ENCODE measurements around the gene SPATA17.

Gene SPATA17

DNA sequence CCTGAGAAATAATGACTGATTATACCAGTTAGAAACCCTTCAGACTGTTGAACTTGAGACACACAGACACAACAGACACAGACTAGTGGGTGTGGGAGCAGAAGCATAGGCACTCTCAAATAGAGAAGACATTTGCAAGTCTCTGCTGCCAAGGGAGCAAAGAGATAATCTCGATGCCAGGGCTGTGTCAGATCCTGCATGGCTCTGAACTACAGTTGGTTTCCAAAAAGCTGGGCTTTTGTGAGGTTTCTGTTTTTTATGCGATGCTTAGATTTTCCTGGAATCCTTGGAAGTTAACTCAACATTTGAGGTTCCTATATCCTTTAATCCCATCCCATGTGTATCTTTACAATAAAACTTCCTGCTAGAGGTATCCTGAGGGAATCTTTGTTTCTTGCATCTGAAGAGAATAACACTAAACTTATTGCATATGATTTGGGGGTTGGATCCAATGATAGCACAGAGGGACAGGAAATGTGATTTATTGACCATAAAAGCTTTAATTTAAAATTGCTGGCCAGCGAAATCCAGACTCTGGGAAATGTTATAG lies 236.4 kb downstream of the SPATA17 start:
- DNase-seq: no peak

DNA sequence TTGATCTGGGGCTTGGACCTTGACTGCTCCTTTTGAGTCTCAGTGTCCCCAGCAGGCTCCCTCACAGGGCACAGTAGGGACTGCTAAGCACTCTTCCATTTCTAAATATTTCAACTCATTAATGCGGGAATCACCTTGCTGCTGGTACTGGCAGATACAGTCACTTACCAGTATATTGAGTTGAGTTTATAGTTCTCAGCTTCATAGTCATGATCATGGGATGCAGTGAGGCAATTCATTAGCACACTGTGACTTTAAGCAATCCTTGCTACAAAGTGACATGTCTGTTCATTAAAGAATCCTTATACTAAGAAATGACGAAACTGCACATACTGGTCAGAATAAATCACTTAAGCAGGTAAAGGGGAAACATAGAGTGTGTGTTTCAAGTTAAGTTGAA lies 240.8 kb downstream of the SPATA17 start:
- no peak for DNase-seq

DNA sequence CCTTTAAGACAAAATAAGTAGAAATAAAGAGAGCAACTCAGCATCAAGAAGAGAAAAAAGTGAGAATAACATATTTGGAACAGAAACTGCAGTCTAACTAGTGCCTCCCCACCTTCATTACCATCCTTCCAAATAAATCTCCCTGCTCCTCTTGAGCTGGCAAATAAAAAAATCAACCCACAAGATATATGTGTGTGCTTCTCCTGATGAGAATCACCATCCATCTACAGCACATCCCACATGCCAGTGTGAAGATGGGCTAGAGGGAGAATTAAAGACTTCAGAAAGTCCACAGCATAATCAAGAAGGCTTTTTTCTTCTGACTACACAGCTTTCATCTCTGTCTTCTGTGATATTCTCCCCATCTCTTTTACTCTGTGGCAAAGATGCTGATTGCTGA lies 244.1 kb downstream of the SPATA17 start:
- no peak for DNase-seq

DNA sequence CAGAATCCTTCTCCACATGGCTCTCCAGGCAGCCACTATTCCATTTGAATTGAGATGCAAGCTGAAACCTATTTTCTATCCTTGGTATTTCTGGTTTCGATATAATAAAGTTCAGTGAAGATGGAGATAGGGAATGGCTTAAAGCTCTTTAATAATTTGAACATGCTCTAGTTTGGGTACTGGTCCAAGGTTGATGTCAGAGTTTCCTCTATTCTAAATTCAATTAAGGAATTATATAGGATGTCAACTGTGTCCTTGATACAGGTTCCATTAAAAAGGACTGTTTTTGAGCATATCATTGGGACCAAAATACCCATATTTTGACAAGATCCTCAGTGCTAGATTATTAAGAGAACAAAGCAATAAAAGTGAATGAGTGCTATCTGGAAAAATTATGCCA lies 245.3 kb downstream of the SPATA17 start:
- no peak for DNase-seq

DNA sequence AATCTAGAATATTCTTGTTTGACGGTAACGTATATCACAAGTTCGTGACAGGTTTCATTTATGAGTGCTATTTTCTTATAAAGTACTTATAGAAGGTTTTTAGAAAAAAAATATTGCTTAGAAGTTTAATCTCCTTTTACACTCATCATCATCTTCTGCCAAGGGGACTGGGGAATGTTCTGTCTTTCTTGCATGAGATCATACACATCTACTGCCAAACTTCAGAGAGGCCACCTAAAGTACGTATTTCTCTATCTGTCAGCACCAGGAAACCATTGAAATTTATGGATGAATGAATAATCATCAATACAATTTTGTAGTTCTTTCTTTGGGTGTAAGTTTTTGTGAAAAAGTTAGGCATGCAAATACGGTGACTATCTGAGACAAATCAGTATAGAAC lies 245.8 kb downstream of the SPATA17 start:
- no peak for DNase-seq

DNA sequence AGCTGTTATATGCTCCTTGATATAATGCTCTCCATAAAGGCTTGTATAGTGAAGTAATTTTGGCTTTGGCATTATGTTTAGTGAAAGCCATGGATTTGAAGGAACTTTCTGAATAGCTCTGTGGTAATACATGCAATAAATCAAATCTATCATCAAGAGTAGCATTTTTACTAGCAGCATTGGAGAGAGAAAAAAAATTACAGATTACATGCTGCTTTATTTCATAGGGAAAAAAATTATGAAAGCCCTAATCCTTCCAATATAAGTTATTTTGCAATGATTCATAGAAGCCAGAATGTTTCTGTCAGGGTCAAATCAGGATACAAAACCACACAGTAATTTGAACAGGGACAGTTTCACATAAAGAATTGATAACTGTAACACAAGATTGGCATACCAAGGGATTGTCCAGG lies 250.0 kb downstream of the SPATA17 start:
- no peak for DNase-seq

DNA sequence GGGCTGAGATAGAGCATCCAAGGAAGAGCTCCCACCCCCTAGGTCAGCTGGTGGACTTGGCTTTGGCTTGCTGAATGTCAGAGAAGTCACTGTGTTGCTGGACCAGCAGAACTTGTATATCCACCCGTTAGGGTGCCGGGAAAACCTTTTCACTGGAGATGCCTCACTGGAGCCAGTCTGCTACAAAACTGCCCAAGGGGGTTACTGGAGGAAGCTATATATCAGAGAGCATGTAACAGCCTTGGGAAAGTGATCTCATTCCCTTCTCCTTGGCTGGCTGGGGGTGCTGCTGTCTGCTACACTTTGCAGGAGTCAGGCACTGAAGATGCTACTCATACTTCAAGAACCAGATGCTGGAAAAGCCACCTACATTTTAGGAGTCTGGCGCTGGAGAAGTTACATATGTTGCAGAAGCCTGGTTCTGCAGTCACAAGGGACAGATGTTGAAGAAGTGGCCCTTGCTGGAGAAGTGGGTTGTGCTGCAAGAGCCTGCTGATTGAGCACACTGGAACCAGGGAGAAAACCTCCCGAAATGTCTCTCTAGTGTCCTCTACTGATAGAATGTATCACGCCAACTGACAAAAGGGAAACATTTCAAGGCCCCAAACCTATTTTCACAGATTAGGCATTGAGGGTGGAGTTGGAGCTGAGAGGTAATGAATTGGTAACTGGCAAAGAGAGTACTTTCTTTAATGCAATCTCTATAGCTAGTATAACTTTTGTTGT lies 250.6 kb downstream of the SPATA17 start:
- no peak for DNase-seq

DNA sequence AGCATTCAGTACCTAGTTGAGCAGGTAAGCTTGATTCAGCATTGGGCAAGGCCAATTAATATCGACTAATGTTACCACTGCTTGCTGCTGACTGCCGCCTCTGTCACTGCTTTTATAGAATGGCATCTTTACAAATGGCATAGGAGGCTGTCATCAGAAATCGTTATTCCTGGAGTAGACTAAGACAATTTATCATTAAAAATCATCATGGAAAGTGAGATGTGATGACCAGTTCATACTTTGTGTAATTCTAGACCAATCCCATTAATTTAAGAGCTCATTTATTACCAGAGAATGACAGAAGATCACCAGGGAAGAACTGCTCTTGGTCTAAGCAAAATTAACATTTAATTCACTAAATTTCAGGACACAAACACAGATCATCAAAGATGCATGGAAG lies 254.0 kb downstream of the SPATA17 start:
- DNase-seq: no peak

DNA sequence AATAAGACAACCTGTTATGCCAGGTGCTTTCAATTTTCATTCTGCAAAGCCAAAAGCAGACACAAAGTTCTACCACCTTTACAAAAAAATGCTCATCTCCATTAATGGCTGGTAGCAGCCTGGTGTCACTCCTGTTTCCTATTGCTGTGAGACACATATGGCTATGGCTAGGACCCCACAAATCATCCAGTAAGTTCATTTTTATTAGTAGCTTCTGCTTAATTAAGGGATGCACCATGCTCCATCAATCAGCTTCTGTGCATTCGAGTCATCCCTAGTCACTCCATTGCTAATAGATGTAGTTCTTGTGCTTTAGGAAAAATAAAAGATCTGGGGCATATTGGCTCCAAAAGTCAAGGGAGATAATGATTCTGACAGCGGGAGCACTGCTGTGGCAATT lies 257.2 kb downstream of the SPATA17 start:
- no peak for DNase-seq

DNA sequence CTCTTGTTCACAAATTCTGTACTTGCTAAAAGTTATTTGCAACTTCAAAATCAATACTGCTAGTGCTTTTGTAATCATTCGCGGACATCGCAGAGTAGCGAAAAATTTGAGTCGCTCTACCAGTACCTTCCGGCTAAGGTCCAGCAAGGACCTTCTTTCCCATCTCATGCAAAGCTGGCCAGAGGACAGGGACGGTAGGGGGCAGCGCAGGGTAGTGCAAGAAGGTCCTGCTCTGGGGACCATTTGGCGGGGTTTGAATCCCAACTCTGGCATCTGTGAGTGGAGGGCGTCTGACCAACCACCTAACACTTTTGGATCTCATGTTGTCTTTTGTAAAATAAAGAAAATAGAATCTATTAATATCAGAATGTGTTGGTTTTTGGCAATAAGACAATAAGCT lies 258.3 kb downstream of the SPATA17 start:
- DNase-seq: no peak

DNA sequence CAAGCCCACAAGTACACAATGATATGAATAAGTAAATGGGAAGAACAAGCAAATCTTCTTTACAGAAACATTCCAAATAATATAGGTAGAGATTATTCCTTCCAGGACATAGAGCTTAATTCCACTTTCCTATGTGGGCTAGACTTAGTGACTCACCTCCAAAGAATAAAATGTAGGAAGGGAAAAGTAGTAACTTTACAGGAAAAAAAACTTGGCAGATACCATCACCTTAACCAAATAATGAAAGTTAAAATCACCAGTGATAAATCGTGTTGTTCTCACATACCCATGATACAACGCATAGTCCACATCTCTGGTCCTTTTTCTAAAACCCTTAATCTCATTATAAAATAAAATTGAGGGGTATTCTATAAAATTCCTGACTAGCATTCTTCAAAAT lies 260.8 kb downstream of the SPATA17 start:
- no peak for DNase-seq

DNA sequence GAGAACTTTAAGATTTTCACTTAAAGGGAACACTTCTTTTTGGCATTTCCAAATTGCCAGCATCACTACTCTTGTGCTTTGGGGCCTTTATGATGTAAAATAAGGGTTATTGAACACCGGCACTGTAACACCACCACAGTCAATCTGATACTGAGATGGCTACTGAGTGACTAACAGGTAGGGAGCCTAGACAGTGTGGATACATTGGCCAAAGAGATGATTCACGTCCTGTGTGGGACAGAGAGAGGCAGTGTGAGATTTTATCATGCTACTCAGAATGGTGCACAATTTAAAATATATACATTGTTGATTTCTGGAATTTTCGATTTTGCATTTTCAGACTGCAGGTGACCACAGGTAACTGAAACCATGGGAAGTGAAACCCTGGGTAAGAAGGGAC lies 261.6 kb downstream of the SPATA17 start:
- DNase-seq: no peak

DNA sequence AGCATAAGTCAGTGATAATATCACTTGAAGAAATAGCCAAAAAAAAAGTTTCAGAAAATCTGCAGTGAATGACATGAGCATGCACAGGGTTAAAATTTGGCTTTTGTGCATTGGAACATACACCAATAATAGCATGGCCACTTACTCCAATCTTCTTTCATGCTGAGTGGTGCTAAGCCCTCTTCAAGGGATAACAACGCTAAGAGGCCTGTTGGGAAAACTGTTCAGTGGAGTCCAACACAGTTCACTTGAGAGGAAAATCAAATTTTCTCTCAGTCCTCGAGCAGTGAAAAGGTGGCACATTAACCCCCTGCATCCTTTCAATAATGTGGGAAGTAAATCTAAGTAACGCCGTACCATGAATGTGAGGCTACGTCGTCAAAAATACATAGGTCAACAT lies 264.7 kb downstream of the SPATA17 start:
- DNase-seq: no peak

DNA sequence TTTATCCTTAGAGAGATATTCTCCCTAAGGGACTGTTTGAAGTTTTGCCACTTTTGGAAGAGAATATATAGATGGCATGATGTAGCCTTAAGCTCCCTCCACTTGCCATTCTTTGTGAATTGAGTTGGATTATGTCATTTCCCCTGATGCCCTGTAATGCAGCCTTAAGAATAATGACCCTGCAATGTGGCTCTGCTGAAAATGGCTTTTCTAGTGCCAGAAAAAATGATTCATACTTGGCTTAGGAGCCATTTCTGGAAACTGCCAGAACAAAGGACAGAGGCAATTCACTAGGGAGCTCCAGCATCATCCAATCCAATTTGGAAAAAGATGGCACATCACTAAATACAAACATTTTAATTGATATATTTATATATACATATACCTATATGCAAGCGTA lies 265.3 kb downstream of the SPATA17 start:
- no peak for DNase-seq

DNA sequence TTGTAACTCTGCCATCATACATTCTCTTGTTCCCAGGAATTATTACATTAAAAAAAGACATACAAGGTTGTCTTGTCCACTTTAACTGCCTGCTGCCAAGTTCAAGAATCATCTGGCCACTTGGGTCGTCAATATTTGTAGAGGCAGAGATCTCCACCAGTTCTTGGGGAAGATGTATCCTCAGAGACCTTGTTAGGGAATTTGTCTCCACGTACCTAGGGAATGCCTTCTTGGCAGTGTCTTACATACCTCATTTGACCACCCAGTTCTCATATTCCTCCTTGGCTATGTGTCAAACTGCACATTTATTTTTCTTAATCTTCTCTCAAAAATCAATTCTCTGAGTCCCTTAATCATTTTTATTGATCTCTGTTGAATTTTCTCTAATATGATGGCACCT lies 266.0 kb downstream of the SPATA17 start:
- no peak for DNase-seq

DNA sequence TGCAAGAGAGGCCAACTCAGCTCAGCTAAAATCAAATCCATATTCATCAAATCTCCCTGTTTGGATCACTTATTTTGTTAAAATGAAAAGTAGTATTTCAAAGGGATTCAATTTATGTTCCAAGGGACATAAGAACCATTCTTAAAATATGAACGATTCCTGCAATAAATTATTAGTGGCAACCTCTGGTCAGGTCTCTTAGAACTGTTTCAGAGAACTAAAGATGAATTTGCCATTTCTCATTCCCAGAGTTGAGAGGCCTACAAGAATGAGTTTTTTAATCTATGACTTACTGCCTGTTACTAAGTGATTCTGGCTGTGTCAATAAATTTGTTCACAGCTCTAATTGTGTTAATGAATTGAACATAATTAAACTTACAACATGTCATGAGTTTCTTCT lies 268.5 kb downstream of the SPATA17 start:
- DNase-seq: no peak

DNA sequence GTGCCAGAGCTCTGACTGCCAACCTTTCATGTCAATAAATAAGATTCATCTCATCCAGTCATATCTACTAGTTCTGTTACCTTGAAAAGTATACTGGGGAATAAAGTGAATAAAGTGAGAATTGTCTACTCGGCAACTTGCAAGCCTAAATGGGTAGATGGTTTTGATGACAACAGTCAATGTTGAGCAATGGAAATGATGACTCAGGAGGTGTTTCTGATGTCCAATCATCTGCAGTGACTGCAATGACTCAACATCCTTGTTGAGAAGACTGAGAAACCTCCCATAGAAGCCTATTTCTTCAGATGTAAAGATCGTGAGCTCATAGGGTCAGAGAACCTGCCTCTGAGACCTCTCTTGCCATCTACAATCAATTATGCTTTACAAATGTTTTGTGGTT lies 276.4 kb downstream of the SPATA17 start:
- DNase-seq: no peak

DNA sequence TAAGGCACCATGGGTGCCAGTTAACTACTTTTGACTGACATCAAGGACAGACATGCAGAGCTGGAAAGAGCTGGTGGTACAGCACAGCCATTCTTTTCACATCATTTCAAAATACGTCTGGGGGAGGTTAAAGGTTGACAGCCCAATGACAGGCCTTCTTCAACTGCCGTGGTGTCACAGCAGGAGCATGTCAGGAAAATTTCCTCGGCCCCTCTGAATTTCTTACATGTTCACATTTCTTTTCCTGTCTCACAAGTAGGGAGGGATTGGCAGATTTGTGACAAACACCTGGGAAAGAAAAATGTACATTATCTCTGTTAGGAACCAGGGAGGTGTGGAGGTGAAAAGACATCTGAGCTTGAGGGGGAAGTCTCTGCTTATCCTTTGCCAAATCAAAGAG lies 279.1 kb downstream of the SPATA17 start:
- no peak for DNase-seq

DNA sequence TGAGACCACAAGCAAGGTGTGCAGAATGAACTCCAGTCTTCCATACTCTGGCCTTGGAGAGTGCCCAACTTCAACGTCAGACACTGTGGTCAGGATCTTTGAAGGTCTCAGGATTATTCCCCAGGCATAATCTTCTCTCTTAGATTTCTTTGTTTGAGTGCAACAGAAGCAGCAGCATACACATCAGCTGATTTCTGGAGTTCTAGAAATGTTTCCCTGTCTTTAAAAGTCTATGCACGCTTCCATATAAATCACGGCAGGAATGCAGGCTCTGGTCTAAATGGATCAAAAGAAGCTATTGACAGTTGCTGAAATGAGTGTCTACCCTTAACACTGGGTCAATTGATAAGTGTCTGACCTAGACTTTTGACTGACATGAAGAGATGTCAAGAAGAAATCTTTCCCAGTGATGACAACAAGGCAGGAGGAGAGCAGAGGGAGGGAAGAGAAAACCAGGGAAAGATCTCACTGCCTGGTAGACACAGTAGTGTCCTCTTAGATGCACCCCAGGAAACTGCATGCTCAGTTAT lies 279.7 kb downstream of the SPATA17 start:
- DNase-seq: no peak

DNA sequence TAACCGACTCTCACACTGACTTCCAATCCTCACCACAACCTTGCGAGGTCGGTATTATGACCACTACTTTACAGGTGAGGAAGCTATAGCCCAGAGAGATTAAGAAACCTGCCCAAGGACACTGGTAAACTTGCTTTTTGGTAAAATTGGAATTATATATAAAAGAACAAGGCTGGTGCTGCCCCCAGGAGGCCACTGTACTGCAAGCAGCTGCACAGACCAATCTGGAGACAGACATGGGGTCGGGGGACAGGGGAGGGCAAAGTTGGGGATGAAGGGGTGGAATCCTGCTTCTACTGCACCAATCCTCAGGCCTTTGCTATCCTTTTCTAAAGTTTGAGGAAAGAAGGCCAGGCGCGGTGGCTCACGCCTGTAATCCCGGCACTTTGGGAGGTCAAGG lies 280.8 kb downstream of the SPATA17 start:
- no peak for DNase-seq

DNA sequence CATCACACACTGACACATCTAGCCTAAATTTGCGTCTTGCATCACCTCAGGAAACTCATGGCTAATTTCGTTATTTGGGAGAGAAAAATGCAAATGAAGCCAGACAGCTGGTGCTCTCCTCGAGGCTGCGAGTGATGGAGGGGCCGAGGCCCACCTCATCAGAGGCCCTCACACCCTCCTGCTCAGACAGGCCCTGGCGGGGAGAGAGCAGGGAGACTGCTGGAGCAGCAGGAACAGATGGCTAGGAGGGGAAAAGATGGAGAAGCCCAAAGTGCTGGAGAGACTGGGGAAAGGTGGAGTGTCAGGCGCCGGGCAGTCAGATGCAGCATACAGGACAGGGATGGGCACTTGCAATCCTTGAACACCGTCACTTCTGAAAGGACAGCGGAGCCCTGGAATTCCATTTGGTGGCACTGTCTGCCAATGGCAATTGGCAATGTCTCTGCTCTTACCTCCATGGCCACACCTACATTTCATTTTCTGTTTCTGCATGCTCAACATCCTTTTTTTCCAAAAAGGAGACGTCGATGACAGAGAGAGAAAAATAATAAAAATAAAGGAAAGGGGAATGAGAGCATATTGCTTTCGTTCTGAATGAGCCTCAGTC lies 286.2 kb downstream of the SPATA17 start:
- no peak for DNase-seq

DNA sequence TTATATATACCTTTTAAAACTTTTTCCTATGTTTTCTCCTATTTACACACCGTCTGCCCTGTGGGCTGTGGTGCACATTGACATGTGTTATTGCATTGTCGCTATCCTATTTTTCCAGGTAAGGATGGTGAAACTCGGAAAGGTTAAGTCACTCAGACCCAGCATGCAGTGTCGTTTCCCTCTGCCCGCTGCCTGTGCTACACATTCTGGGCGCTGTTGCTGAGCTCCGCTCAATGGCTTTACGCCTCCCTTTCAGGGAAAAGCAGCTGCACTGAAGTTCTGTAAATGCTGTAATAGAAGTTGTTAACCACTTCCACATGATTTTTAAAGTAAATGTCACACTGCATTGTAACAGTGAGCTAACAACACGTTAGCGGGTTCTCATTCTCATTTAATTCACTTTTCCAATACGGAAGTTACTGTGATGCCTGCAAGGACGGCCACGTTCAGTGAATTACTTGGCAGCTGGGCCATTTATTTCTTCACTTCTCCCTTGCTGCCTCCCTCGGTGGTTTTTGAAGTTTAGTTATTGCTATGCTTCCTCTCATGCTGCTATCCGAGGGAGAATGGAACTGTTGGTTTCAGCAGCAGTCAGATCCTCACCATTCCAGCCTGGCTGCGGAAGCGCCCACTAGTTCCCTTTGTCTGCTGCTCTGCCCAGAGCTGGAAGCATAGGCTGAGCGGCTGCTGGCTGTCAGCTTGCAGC lies 288.7 kb downstream of the SPATA17 start:
- no peak for DNase-seq

Data from activated T-cell treated with anti-CD3 and anti-CD28 coated beads, Interleukin-2, amount 50 U/mL, for 1 hour (primary cell).